ENCODE data around the gene PRR18.

GRCh38 chr6:166334878-166335277 is 26.7 kb upstream of the PRR18 start:
- TF ChIP-seq CTCF (conservative IDR thresholded peaks at IDR 0.05 in 1 of 2, IDR thresholded peaks at IDR 0.05 in 1 of 2; ENCODE audit: extremely low read depth in 1 of 2, insufficient read depth in 1 of 2, low read depth in 1 of 2, low read length in 2 of 2) (no peak), EZH2 (IDR thresholded peaks at IDR 0.05; ENCODE audit: borderline replicate concordance, low read length) (no peak)
